ENCODE data around the gene ZGPAT. TPM values are rescaled to one million over a fixed set of nuclear protein-coding genes. Genes with fewer than 3 reads are reported as not detected.
A peak's percentile ranks its signal among the peaks of the same experiment; 100 is the strongest.

The ZGPAT gene
- total and polyA plus RNA-seq, 2 of the 13 experiments (the other 11 are each of a cell fraction or from before 2014, with no cell fraction given): 23.0 to 41.9 TPM

- no peak for TF ChIP-seq ZSCAN5A (CRISPR knock-in tag; IDR thresholded peaks at IDR 0.05; ENCODE audit: borderline replicate concordance)
- TF ChIP-seq ZNF263 (CRISPR knock-in tag; IDR thresholded peaks at IDR 0.05): 0 out of 2 replicates have a peak, but pooled peaks have one; percentile 56
- TF ChIP-seq ZZZ3 (CRISPR knock-in tag; IDR thresholded peaks at IDR 0.05; ENCODE audit: borderline replicate concordance): no peak
- no peak for TF ChIP-seq MYPOP (CRISPR knock-in tag; IDR thresholded peaks at IDR 0.05)
- no peak for TF ChIP-seq ZBTB49 (CRISPR knock-in tag; IDR thresholded peaks at IDR 0.05; ENCODE audit: borderline replicate concordance)
- no peak for TF ChIP-seq ZNF552 (CRISPR knock-in tag; IDR thresholded peaks at IDR 0.05; ENCODE audit: borderline replicate concordance)
- no peak for TF ChIP-seq FOXA1 (IDR thresholded peaks at IDR 0.05)
- TF ChIP-seq FOXA1 (CRISPR knock-in tag; IDR thresholded peaks at IDR 0.05): no peak
- TF ChIP-seq BCLAF1 (IDR thresholded peaks at IDR 0.05): no peak
- TF ChIP-seq ZNF776 (CRISPR knock-in tag; IDR thresholded peaks at IDR 0.05): no peak
- no peak for TF ChIP-seq ZNF777 (CRISPR knock-in tag; IDR thresholded peaks at IDR 0.05)
- TF ChIP-seq HNF1A (IDR thresholded peaks at IDR 0.05; ENCODE audit: low read depth): no peak
- 0 out of 2 replicates have a peak, but pooled peaks have one; percentile 26 for TF ChIP-seq HNF1A (CRISPR knock-in tag; IDR thresholded peaks at IDR 0.05; ENCODE audit: borderline replicate concordance)
- TF ChIP-seq XRCC5 (optimal IDR thresholded peaks at IDR 0.05; ENCODE audit: low read length): peak; percentile 48
- TF ChIP-seq MEF2D (CRISPR knock-in tag; IDR thresholded peaks at IDR 0.05): no peak
- TF ChIP-seq NR2C2 (CRISPR knock-in tag; IDR thresholded peaks at IDR 0.05; ENCODE audit: borderline replicate concordance): peak; percentile 62
- peak in 1 of 2 experiments; percentile 18; a peak in 1 of 4 replicates for TF ChIP-seq POLR2A (IDR thresholded peaks at IDR 0.05; ENCODE audit: insufficient read depth in 1 of 2, low read depth in 2 of 2, low read length in 2 of 2)
Measured at GRCh38 chr20:63734946-63735858, 27.4 kb downstream of the ZGPAT start (continued).
